A549 (cell line): Measurements from ENCODE around the gene PTPRD.

ENCODE experiments used
- ATOH8 ChIP-seq: fragments of 250-450 bp; sonication (Bioruptor Pico); IDR thresholded peaks from 2 replicates; pipeline ENCODE4 v1.5.0; 2020; ENCODE audit warnings: low read depth, mild to moderate bottlenecking, moderate library complexity
- CTCF ChIP-seq: fragments of >200 bp; sonication (Bioruptor Twin); formaldehyde crosslinking; IDR thresholded peaks from 3 replicates; pipeline ENCODE4 v1.5.1; 2016
- NPAS2 ChIP-seq: fragments of 250-450 bp; sonication (Bioruptor Pico); IDR thresholded peaks from 2 replicates; pipeline ENCODE4 v1.8.0; 2022; ENCODE audit warnings: mild to moderate bottlenecking, moderate library complexity, borderline replicate concordance
- POLR2A ChIP-seq: IDR thresholded peaks from 2 replicates; pipeline ENCODE4 v1.6.1; 2012; ENCODE audit warnings: mild to moderate bottlenecking, low read length
- POLR2AphosphoS2 ChIP-seq: conservative IDR thresholded peaks from 2 replicates; pipeline ENCODE4 v1.6.1; 2012; ENCODE audit warnings: low read length, improper control_type of control experiment, inconsistent platforms

GRCh38 chr9:8889100-8889499, 1723.7 kb downstream of the PTPRD start:
- no peak for TF ChIP-seq CTCF
- no peak for TF ChIP-seq ATOH8 (CRISPR knock-in tag)
- no peak for TF ChIP-seq POLR2A
- no peak for TF ChIP-seq NPAS2 (CRISPR knock-in tag)
- TF ChIP-seq POLR2AphosphoS2, result no peak
